ENCODE results near the gene MAGEL2. TPM values are rescaled to one million over a fixed set of nuclear protein-coding genes. Genes with fewer than 3 reads are reported as not detected.

Gene MAGEL2
- total RNA-seq, 2 experiments from 2014 or later: not detected

DNA sequence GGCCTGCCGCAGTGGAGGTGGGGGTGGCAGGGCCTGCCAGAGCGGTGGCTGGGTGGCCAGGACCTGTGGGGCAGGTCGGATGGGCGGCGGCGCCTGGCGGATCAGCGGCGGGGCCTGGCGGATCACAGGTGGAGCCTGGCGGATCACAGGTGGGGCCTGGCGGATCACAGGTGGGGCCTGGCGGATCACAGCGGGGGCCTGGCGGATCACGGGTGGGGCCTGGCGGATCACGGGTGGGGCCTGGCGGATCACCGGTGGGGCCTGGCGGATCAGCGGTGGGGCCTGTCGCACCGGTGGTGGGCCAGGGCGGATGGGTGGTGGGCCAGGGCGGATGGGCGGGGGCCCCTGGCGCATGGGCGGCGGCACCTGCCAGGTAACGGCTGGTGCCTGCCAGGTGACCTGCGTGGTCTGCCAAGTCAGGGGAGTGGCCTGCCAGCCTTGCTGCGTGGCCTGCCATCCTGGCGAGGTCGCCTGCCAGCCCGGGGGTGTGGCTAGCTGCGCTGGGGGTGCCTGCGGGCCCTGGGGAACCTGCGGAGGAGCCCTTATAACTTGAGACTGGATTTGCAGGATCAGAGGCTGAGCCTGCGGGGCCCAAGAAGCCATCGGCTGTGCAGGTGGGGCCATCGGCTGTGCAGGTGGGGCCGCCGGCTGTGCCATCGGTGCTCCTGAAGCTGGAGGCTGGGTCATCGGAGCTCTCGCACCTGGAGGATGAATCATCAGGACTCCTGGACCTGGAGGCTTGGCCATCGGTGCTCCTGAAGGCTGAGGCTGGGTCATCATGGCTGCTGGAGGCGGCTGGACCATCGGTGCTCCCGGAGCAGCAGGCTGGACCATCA, 1.3 kb downstream of the MAGEL2 start:
- Histone ChIP-seq H3K4me3 (ENCODE audit: low read depth, low read length, poor library complexity, severe bottlenecking) (no peak overlapping the region), H3K79me2 (ENCODE audit: insufficient read depth, low read depth, low read length) (no peaks in the 10 kb centered on the region), H3K4me2 (ENCODE audit: low read length) (no peak overlapping the region), H3K9me3 (ENCODE audit: low read length) (no peaks in the 10 kb centered on the region), H3K27ac (ENCODE audit: low read depth, low read length, poor library complexity, severe bottlenecking) (no peak overlapping the region), H3K36me3 (ENCODE audit: insufficient read depth, low read length) (no peaks in the 10 kb centered on the region), H3K9me2 (ENCODE audit: insufficient read depth, low read length) (no peaks in the 10 kb centered on the region), H2AFZ (ENCODE audit: low read length) (no peak overlapping the region), H3K4me1 (ENCODE audit: insufficient read depth, low read length, poor library complexity, severe bottlenecking) (no peaks in the 10 kb centered on the region), H4K20me1 (ENCODE audit: insufficient read depth, low read length) (no peaks in the 10 kb centered on the region)
- intact Hi-C loops (cut with micrococcal nuclease; ENCODE audit: unreplicated experiment): loop anchor here (5.0 to 10.0 kb wide), 2 partner anchors 211 to 1198 kb away; no protein-coding TSS in a partner anchor
- no TSS peak for BruUV-seq (replicated peaks)
- ChIA-PET POLR2A (interaction anchor here (0.7 kb wide), 1 partner anchor 17 kb away, joined by 3 read pairs; no protein-coding TSS in a partner anchor), CTCF (ENCODE audit: unreplicated experiment) (no interaction called here)
- no peak for DNase-seq (ENCODE audit: low spot score)
- no peak for TF ChIP-seq EZH2phosphoT487 (IDR thresholded peaks at IDR 0.05; ENCODE audit: borderline replicate concordance, low read depth, low read length)
- TF ChIP-seq, protein P1, sequence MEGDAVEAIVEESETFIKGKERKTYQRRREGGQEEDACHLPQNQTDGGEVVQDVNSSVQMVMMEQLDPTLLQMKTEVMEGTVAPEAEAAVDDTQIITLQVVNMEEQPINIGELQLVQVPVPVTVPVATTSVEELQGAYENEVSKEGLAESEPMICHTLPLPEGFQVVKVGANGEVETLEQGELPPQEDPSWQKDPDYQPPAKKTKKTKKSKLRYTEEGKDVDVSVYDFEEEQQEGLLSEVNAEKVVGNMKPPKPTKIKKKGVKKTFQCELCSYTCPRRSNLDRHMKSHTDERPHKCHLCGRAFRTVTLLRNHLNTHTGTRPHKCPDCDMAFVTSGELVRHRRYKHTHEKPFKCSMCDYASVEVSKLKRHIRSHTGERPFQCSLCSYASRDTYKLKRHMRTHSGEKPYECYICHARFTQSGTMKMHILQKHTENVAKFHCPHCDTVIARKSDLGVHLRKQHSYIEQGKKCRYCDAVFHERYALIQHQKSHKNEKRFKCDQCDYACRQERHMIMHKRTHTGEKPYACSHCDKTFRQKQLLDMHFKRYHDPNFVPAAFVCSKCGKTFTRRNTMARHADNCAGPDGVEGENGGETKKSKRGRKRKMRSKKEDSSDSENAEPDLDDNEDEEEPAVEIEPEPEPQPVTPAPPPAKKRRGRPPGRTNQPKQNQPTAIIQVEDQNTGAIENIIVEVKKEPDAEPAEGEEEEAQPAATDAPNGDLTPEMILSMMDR (conservative IDR thresholded peaks at IDR 0.05; ENCODE audit: low read length): no peak

DNA sequence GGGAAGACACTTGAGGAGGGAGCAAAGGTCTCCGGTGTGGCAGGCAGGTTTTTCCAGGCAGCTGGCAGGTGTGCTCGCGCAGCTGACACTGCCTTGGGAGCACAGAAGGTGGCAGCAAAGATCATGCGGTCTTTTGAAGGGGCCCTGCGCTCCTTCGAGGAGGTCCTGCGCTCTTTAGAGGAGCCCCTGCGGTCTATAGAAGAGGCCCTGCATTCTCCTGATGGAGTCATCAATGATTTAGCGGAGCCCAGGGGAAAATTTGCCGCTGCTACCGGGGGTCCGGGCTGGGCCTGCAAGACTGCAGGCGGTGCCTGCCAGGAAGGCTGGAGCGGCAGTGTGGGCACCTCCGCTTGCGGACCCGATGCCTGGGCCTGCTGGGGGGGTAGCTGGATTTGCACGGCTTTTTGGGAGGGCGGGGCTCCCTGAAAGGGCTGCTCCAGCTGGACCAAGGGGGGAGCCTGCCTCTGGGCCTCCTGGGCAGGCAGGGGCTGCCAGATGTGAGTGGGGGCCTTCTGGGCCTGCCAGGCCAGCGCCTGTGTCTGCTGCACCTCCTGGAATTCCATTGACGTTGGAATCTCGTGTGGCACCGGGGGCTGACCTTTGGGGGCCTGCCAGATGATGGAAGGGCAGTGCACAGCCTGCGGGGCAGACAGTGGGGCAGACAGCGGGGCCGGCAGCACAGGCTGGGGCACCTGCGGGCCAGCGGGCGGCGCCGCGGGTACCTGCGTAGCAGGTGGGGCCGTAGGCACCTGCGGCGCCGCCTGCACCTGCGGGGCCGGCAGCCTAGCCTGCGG, 2.1 kb downstream of the MAGEL2 start:
- ChIA-PET POLR2A (no interaction called here), CTCF (ENCODE audit: unreplicated experiment) (no interaction called here)
- intact Hi-C loops (cut with micrococcal nuclease; ENCODE audit: unreplicated experiment): loop anchor here (5.0 to 10.0 kb wide), 2 partner anchors 212 to 1199 kb away; no protein-coding TSS in a partner anchor
- DNase-seq (ENCODE audit: low spot score): no peak
- H3K4me2 ChIP-seq (ENCODE audit: low read length): no peak overlapping the region
- no peaks in the 10 kb centered on the region for H3K9me3 ChIP-seq (ENCODE audit: low read length)
- no peak overlapping the region for H3K4me3 ChIP-seq (ENCODE audit: low read depth, low read length, poor library complexity, severe bottlenecking)
- no peaks in the 10 kb centered on the region for H3K36me3 ChIP-seq (ENCODE audit: insufficient read depth, low read length)
- TF ChIP-seq, protein P1 (conservative IDR thresholded peaks at IDR 0.05; ENCODE audit: low read length): no peak
- TF ChIP-seq EZH2phosphoT487 (IDR thresholded peaks at IDR 0.05; ENCODE audit: borderline replicate concordance, low read depth, low read length): no peak
- no peaks in the 10 kb centered on the region for H3K79me2 ChIP-seq (ENCODE audit: insufficient read depth, low read depth, low read length)
- H3K4me1 ChIP-seq (ENCODE audit: insufficient read depth, low read length, poor library complexity, severe bottlenecking): no peaks in the 10 kb centered on the region
- H2AFZ ChIP-seq (ENCODE audit: low read length): no peak overlapping the region
- H4K20me1 ChIP-seq (ENCODE audit: insufficient read depth, low read length): no peaks in the 10 kb centered on the region
- no TSS peak for BruUV-seq (replicated peaks)
- H3K27ac ChIP-seq (ENCODE audit: low read depth, low read length, poor library complexity, severe bottlenecking): no peak overlapping the region
- H3K9me2 ChIP-seq (ENCODE audit: insufficient read depth, low read length): no peaks in the 10 kb centered on the region
